ENCODE data around the gene SPARCL1.

DNA sequence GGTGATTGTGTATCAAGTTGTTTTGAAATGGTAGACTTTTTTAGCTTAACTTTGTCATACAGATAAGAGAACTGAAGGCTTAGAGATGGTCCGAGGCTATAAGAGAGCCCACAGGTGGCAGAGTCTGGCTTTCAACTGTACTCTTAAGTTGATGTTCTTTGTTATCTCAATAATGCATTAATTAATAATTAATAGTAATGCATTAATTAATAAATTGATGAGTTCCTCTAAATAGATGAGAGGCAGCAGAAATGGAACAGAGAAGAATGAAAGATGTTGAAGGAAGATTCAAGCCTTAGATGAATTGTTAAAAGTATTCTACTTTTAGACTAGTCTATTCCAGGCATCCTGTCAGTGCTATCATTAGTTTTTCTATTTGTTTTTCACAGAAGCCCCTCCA is 84.4 kb downstream of the SPARCL1 start:
- TF ChIP-seq, protein P1, sequence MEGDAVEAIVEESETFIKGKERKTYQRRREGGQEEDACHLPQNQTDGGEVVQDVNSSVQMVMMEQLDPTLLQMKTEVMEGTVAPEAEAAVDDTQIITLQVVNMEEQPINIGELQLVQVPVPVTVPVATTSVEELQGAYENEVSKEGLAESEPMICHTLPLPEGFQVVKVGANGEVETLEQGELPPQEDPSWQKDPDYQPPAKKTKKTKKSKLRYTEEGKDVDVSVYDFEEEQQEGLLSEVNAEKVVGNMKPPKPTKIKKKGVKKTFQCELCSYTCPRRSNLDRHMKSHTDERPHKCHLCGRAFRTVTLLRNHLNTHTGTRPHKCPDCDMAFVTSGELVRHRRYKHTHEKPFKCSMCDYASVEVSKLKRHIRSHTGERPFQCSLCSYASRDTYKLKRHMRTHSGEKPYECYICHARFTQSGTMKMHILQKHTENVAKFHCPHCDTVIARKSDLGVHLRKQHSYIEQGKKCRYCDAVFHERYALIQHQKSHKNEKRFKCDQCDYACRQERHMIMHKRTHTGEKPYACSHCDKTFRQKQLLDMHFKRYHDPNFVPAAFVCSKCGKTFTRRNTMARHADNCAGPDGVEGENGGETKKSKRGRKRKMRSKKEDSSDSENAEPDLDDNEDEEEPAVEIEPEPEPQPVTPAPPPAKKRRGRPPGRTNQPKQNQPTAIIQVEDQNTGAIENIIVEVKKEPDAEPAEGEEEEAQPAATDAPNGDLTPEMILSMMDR (IDR thresholded peaks at IDR 0.05 in 4 of 5, conservative IDR thresholded peaks at IDR 0.05 in 1 of 5), result no peak
- TF ChIP-seq POLR2A (IDR thresholded peaks at IDR 0.05), result no peak
